NCI-H1436 (cell line): ENCODE results near the gene KREMEN2.

Source experiments
- DNase-seq: peaks from one replicate; lab custom pipeline; 2025; lab: John Stamatoyannopoulos, UW

Gene KREMEN2

DNA sequence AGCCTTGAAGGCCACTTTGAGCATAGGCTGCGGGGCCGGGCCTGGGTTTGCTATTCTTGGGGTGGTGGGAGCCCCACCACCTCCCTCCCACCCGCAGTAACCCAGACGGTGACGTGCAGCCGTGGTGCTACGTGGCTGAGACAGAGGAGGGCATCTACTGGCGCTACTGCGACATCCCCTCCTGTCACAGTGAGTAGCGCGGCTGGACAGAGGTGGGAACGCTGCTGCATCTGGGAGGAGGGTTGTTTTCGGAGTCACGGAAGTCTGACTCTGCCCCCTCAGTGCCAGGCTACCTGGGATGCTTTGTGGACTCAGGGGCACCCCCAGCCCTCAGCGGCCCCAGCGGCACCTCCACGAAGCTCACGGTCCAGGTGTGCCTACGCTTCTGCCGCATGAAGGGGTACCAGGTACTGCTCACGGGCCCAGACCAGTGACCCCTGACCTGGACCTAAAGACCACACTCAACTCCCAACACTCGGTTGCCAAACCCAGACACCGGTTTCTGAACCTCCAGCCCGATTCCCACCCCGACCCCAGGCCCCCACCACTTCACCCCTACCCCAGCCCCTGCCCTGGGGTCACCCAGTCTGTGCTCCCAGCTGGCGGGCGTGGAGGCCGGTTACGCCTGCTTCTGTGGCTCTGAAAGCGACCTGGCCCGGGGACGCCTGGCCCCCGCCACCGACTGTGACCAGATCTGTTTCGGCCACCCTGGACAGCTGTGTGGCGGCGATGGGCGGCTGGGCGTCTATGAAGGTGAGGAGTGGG lies 2.1 kb downstream of the KREMEN2 start:
- no peak for DNase-seq

DNA sequence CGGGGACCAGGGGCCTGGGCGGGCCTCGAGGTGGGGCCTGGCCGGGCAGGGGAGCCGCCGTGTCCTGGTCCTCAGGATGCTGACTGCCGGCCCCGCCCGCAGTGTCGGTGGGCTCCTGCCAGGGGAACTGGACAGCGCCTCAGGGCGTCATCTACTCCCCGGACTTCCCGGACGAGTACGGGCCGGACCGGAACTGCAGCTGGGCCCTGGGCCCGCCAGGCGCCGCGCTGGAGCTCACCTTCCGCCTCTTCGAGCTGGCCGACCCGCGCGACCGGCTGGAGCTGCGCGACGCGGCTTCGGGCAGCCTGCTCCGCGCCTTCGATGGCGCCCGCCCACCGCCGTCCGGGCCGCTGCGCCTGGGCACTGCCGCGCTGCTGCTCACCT lies 2.7 kb downstream of the KREMEN2 start:
- DNase-seq = no peak

DNA sequence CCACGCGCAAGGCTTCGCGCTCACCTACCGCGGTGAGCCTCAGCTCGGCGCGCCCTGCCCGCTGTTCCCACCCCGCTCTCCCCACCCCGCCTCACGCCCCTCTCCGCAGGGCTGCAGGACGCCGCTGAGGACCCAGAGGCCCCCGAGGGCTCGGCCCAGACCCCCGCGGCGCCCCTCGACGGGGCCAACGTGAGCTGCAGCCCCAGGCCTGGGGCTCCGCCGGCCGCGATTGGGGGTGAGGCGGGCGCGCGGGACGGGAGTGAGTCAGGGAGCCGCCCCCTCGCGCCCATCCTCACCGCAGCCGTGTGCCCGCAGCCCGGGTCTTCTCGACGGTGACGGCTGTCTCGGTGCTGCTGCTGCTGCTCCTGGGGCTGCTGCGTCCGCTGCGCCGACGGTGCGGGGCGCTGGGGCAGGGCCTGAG lies 3.1 kb downstream of the KREMEN2 start:
- DNase-seq = no peak

DNA sequence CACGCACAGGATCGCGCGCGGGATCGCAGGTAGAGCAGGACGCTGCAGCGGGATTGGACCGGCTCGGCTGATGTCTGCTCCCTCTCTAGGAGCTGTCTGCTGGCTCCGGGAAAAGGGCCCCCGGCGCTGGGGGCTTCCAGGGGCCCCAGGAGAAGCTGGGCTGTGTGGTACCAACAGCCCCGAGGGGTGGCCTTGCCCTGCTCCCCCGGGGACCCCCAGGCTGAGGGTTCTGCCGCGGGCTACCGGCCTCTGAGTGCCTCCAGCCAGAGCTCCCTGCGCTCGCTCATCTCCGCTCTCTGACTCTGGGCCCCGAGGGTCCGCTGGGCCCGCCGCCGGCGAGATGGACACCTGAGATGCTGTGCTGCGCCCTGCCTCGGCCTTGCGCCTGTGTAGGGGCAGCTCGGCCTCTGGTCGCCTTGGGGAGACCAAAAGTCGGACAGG lies 3.7 kb downstream of the KREMEN2 start:
- no peak for DNase-seq

DNA sequence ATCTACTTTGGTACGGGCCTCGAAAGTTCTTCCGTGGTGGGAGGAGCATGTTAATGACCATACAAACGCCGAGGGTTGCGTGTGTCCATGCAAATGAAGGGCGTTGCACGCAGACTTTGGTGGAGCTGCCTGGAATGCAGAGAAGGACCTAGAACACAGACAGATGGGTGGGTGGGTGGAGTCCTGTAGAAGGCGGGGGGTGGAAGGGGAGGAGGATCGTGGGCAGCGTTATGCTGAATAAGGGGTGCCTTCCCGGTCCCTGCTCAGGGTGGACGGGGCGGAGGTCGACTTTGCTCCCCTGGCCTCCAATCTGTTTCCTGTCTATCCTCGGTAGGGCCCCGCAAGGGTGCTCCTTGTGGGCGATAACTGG lies 4.3 kb downstream of the KREMEN2 start:
- DNase-seq = peak; percentile 60

DNA sequence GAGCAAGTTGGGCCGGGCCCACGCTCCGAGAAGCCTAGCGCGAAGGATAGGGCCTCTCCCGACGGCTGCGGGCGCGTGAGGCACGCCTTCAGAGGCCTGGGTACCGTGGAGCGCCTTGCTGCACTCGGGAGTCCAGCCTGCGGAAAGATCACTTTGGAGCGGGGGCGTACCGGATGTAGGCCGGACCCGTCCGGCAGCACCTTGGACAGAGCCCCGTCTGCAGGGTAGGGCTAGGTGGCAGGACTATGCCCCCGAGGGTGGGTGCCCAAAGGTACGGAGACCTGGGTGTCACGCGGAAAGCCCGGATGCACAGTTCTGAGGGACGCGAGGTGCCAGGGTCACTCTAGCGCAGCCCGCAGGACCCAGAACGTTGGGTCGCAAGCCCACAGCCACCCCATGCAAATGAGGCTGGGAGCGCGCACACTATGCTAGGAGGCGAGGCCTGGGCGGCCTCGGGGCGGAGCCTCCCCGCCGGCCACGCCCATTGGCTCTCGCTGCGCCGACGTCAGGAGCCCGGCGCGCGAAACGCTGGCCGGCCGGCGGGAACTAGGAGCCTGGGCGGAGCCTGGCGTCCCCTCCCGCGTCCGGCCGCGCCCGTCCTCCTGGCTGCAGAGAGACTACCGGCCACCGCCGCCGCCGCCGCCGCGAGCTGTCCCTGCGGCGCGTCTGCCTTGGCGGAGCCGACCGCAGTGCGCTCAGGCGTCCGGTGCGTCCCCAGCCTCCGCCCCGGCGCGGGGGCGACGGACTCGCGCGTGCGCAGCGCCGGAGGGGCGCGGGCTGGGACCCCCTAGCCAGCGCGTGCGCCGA lies 4.9 kb downstream of the KREMEN2 start, which contains the start of gene PAQR4:
TSS of gene PAQR4 (plus strand) at position 611 of the 807 bp plus-strand sequence. CDS start 327 bp downstream, outside the sequence.
- DNase-seq = peak; percentile 90

DNA sequence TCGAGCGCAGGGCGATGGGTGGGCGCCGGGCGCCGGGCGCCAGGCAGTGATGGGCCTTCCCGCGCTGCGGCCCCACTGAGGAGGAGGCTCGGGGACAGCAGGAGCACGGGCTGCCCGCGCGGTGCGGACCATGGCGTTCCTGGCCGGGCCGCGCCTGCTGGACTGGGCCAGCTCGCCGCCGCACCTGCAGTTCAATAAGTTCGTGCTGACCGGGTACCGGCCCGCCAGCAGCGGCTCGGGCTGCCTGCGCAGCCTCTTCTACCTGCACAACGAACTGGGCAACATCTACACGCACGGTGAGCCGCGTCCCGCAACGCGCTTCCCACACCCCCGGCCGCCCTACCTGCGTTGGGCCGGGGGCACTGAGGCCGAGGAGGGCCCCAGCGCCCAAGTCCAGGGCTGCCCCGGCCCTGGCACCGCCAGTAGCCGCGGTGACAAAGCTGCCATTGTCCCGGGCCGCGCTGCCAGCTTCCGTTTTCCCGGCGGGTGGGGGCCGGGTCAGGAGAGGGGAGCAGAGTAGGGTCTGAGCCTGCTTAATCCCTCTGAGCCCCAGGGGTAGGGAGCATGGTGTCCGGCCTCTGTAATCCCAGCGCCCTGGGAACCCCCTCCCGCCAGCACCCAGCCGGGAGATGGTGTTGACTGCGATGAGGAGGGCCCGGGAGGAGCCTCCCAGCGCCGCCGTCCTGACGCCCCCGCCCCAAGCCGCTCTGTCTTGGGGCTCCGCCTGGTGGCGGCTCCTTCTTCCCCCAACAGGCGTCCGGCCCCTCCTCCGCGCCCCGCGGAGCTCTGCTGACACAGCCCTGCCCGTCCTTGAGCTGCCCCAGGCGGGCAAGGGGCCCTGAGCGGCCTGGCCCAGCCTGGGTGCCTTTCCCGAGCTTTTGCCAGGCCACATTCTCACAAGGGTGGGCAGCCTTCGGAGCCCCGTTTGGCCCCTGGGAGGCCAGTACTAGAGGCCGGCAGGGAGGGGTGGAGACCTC lies 5.8 kb downstream of the KREMEN2 start:
- peak; percentile 46 for DNase-seq

DNA sequence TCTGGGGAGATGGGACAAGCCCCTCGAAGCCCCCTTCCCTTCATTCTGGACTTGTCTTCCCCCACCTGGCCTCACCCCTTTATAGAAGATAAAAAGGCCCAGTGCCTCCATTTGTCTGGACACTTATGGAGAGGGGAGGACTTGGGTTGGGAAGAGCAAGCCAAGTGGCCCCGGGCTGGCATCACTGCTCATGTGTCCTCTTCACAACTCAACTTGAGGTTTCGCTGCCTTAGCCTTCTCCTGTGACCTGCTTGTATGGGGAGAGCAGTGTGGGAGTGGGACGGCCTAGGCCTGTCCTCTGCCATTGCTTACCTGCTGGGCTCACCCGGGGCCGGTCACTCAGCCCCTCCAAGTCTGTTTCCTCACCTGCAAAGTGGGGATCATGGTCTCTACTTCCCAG lies 6.5 kb downstream of the KREMEN2 start:
- DNase-seq = no peak

DNA sequence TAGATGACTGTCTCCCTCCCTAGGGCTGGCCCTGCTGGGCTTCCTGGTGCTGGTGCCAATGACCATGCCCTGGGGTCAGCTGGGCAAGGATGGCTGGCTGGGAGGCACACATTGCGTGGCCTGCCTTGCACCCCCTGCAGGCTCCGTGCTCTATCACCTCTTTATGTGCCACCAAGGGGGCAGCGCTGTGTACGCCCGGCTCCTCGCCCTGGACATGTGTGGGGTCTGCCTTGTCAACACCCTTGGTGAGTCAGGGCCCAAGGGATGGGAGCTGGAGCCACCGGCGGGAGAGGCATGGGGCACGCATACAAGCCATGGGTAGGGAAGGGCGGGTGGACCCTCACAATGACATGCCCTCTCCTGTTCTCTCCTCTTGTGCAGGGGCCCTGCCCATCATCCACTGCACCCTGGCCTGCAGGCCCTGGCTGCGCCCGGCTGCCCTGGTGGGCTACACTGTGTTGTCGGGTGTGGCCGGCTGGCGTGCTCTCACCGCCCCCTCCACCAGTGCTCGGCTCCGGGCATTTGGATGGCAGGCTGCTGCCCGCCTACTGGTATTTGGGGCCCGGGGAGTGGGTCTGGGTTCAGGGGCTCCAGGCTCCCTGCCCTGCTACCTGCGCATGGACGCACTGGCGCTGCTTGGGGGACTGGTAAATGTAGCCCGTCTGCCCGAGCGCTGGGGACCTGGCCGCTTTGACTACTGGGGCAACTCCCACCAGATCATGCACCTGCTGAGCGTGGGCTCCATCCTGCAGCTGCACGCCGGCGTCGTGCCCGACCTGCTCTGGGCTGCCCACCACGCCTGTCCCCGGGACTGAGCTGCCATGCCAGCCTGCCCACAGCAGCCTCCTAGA lies 7.3 kb downstream of the KREMEN2 start:
- no peak for DNase-seq

DNA sequence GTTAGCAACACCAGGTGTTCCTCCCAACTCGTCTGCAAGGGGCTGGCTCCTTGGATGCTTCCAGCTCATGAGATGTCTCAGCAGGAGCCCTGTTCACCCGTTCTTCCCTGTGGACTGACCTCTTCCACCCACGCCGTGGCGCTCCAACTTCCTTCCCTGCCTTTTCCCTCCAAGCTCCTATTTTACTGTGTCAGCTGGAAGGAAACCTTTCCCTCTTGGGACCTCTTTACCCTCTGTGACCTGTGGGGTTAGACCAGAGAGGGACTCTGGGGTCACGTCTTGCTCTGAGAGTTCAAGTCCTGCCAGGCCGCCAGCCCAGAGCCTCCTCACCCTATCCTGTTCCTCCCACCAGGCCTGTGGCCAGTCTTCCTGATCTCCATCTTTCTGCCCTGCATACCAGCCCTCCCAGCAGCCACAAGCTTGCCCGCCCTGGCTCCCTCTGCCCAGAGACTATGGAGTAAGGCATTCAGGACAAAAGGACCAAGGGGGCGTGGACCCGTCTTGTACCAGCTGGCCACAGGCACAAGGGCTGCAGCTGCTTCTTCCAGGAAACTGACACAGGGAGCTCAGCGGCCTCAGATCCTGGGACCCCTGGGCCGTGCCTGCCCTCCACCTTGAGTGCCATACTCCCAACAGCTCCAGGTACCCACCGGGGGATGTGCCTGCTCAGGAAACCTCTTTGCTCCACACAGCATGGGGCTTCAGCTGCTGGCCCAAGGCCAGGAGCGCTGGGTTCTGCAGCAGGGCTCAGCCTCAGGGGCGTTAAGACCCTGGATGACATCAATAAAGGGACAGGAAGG lies 8.1 kb downstream of the KREMEN2 start:
- no peak for DNase-seq

DNA sequence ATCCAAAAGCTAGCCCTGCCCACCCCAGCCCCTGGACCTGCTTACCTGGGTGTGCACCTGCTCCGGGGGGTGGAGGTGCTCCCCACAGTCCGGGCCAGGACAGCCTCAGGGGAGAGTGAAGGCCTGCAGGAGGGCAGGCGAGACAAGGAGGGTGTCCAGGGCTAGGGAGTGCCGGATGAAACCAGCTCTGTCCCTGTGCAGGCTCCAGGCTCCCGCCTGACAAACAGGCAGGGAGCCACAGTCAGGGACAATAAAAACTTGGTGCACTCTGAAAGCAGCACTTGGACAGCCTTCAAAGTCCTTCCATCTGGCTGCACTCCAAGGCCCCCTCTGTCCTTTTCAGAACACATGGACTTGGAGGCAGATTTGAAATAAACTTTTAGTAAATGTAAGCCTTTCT lies 9.0 kb downstream of the KREMEN2 start:
- DNase-seq = no peak

DNA sequence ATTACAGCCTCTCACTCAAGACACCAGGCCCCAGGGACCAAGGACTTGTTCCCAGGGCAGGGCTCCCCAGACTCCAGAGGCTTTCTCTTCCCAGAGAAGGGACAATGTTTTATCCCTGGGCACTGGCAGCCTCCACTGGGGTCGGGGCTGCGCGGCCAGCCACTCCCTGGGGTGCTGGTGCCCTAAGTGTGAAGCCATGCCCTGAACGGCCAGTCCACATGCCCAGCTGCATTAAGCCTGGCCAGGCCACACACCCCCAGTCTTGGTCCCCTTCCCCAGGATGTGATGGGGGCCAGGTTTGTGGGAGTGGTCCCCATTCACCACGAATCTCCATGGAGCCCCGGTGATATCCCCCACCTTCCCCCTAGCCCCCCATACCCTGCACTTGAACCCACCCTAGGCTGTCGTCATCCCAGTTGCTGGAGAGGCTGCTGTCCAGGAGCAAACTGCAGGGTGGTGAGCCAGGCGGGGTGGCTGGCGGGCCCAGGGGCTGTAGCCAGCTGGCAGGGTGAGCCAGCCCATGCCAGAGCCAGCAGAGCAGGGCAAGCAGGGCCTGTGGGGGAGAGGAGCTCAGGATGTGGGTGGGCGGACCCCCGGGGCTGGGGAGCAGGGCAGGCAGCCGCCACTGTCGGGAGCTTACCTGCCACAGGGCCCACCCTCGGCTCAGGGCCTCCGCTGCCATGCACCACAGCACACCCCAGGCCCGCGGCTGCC lies 9.7 kb downstream of the KREMEN2 start:
- no peak for DNase-seq

DNA sequence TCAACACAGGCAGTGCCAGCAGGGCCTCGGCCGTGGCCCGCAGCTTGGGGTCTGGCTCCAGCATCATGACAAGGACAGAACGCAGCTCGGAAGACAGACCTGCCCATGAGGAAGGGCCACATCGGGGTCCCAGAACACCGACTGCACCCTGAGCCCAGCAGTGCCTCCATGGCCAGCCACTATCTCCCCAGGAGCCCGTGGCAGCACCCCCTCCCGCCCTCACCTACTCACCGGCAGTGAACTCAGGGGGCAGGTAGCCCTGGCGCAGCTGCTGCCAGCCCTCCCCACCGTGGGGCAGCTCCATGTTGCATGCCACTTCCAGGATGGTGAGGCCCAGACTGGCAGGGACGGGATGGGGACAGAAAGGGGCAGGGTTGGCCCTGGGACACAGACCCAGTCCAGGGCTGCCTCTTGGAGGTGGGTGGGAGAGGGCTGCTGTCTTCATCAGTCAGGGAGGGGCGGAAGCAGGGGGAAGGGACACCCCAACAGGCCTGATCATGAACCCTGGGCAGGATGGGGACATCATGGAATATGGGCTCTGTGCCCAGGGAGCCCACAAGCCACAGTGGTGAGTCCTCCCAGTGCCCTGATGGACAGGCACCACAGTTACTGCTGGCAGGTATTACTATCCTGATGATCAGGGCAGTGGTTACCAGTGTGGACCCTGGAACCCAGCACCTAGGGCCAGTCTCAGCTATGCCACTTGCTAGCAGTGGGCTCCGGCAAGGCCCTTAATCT lies 10.4 kb downstream of the KREMEN2 start:
- no peak for DNase-seq

DNA sequence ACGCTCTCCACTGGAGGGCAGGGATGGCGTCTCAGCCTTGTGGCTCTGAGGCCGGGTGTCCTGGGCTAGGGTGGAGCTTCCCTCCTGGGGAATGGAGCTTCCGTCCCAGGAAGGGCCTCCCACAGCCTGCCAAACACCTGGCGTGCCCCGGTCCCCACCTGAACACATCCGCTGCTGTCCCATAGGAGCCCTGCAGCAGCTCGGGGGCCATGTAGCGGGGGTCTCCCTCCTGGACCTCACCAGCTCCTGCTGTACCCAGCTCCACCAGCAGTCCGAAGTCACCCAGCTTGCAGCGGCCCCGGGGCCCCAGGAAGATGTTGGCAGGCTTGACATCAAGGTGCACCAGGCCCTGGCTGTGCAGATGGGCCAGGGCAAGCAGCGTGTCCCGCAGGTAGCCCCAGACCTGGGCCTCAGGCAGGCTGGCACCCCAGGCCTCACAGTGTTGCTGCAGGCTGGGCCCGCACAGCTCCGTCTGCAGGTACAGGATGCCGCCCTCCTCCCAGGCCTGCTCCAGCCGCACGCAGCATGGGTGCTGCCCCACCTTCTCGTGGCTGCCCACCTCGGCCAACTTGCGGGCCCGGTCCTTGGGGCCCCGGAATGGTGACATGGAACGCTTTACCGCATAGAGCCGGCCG lies 11.2 kb downstream of the KREMEN2 start:
- no peak for DNase-seq

DNA sequence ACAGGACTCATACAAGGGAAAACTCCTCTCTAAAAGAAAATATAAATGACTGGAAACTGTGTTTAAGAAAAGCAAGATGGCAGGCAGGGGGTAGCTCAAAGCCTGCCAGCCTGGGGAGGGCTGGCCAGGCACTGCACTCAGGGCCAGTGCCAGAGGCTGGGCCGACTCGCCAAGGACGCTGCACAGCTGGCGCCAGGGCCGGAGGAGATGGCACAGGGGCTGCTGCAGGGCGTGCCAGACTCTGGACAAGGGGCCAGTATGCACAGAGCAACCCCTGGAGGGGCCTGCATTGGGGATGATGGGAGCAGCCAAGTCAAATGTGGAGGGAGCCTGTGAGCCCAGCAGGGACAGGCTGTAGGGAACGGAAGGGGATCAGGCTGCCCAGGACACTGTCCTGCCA lies 12.1 kb downstream of the KREMEN2 start:
- DNase-seq = no peak

DNA sequence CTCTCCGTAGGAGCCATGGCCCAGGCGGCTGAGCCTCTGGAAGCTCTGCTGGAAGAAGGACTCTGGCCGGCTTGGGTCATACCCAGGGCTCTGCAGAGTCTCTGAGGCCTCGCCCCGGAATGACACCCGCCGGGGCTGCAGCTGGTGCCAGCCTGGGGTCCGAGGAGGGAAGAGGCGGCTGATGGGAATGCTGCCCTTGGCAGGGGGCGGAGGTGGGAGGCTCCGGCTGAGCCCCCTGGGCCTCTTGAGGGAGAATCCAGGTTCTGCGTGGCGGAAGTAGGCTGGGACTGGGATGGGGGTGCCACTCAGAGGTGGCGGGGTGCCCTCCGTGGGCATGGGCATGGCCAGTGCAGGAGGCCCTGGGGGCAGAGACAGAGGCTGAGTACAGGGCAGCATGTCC lies 12.6 kb downstream of the KREMEN2 start:
- no peak for DNase-seq

DNA sequence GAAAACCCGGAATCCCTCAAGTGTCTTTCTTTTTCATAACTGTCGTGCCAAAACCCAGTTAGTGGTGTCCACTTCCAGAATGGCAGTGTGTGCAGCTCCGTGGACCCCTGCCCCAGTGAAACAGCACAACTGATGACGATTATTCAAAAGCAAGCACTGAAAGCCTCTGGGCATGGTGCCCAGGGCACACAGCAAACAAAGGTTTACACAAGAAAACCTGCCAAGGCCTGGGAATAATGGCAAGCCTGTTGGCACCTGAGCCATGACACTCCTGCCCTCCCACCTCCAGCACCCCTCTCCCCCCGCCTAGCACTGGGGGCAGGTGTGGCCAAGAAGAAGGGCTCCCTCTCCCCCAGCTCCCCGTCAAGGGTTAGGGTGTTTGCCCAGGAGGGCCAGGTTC lies 13.4 kb downstream of the KREMEN2 start:
- peak; percentile 11 for DNase-seq

DNA sequence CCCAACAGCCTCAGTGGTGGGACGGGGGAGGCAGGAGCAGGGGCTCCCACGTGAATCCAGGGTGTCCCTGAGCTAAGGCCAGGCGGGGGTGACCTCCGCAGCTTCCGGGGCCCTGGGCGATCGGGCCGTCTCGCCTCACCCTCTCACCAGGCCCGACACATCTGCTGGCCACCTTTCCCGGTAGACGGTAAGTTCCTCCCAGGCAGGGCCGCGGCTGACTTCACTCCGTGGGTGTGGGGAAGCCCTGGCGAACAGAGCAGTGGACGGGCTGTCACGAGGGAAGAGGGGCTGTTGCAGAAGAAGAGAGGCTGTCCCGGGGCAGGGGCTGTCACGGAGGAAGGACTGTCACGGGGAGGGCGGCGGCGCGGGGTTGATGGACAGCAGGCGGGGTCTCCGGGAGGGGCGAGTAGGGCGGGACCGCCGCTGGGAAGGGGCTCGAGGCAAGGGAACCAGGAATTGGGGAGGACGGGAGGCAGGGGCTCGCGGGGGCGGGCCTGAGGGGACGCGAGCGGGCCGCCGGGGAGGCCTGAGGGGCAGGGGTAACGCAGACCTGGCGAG lies 15.7 kb downstream of the KREMEN2 start:
- DNase-seq = peak; percentile 10
